ENCODE measurements around the gene ELF4. TPM values are rescaled to one million over a fixed set of nuclear protein-coding genes. Genes with fewer than 3 reads are reported as not detected.

Gene ELF4
- total RNA-seq, 3 donors from 2014 or later (not counting 1 experiment from before 2014, with no cell fraction given) = 83.3 to 105 (median 98.7) TPM

GRCh38 chrX:130086447-130087206, 23.7 kb downstream of the ELF4 start:
- Histone ChIP-seq H3K4me3 (ENCODE audit: low read length) (peak overlapping the region; percentile 46), H3K27ac (ENCODE audit: low read length) (peak overlapping the region; percentile 89), H3K27me3 (ENCODE audit: control insufficient read depth, insufficient read depth, low read length) (no peaks in the 10 kb centered on the region), H3K4me1 (ENCODE audit: control insufficient read depth, insufficient read depth, low read length) (peaks cover 98% of the 10 kb centered on the region), H3K36me3 (ENCODE audit: control insufficient read depth, insufficient read depth, low read length) (no peaks in the 10 kb centered on the region), H3K9me3 (ENCODE audit: control insufficient read depth, insufficient read depth, low read length) (no peaks in the 10 kb centered on the region)
- intact Hi-C loops (cut with micrococcal nuclease) = loop anchor here (5.0 kb wide), 1 partner anchor 304 kb away; no protein-coding TSS in a partner anchor
- Mint-ChIP-seq H3K27me3 (ENCODE audit: low read depth in 2 of 2) (no peaks in the 10 kb centered on the region), H3K9me3 (no peaks in the 10 kb centered on the region), H3K4me3 (peak overlapping the region; percentile 88), H3K4me1 (peaks cover 60 to 71% of the 10 kb centered on the region in 2 donors), H3K27ac (peak overlapping the region; percentile 84 to 88), H3K36me3 (no peaks in the 10 kb centered on the region)
- peak; percentile 56 to 82 for DNase-seq
- ATAC-seq = peak; percentile 46 to 71 (median 67)
- no peak for TF ChIP-seq CTCF (IDR thresholded peaks at IDR 0.05)
- 2% methylated on average over 8 of the region's 13 CpGs for WGBS (ENCODE audit: insufficient coverage)

- Histone ChIP-seq H3K36me3 (ENCODE audit: control insufficient read depth, insufficient read depth, low read length) (peaks cover 5% of the 10 kb centered on the region), H3K9me3 (ENCODE audit: control insufficient read depth, insufficient read depth, low read length) (no peaks in the 10 kb centered on the region), H3K27me3 (ENCODE audit: control insufficient read depth, insufficient read depth, low read length) (no peaks in the 10 kb centered on the region), H3K4me3 (ENCODE audit: low read length) (peak overlapping the region; percentile 46), H3K27ac (ENCODE audit: low read length) (peak overlapping the region; percentile 89), H3K4me1 (ENCODE audit: control insufficient read depth, insufficient read depth, low read length) (peaks cover 99% of the 10 kb centered on the region)
- H3K9me3 Mint-ChIP-seq = no peaks in the 10 kb centered on the region
- peak overlapping the region; percentile 84 to 88 for H3K27ac Mint-ChIP-seq
- WGBS (ENCODE audit: insufficient coverage) = 10% methylated on average over 8 of the region's 11 CpGs
- no peak for TF ChIP-seq CTCF (IDR thresholded peaks at IDR 0.05)
- H3K36me3 Mint-ChIP-seq = no peaks in the 10 kb centered on the region
- no peak for ATAC-seq
- intact Hi-C loops (cut with micrococcal nuclease) = loop anchor here (2.0 to 5.0 kb wide), 2 partner anchors 21 to 303 kb away; no protein-coding TSS in a partner anchor
- H3K4me3 Mint-ChIP-seq = peak overlapping the region; percentile 88
- peak in 1 of 2 donors; percentile 36 for DNase-seq
- peaks cover 66 to 77% of the 10 kb centered on the region in 2 donors for H3K4me1 Mint-ChIP-seq
- no peaks in the 10 kb centered on the region for H3K27me3 Mint-ChIP-seq (ENCODE audit: low read depth in 2 of 2)
These were observed 24.5 kb downstream of the ELF4 start for GRCh38 chrX:130085551-130086446.

DNA sequence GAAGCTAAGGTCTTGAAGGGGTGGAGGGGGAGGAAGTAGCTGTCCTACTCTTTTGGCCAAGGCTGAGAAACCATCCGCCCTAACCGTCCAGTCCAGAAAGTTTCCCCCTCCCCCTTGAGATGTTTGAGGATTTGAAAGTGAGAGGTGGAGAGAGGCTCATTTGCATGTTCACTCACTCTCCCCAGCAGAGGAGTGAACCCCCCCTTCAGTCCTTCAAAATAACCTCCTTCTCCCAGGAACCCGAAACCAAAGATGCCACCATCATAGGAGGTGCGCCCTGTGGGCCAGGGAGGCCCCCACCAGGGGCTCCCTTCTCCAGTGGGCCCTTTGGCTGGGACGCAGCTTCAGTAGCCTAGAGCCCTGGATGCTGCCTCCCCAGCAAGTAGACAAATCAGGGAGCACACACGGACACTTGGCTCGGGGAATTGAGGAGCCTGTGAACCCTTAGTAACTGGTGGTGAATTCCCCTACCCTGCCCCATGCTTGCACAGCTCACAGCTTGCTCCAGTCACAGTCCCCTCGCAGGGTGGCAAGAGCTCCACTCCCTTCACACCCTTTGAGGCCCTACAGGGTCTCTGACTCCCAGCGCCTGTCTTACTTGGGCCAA, 25.6 kb downstream of the ELF4 start:
- Histone ChIP-seq H3K27ac (ENCODE audit: low read length) (peak overlapping the region; percentile 89), H3K36me3 (ENCODE audit: control insufficient read depth, insufficient read depth, low read length) (peaks cover 11% of the 10 kb centered on the region), H3K4me1 (ENCODE audit: control insufficient read depth, insufficient read depth, low read length) (peaks cover 99% of the 10 kb centered on the region), H3K9me3 (ENCODE audit: control insufficient read depth, insufficient read depth, low read length) (no peaks in the 10 kb centered on the region), H3K27me3 (ENCODE audit: control insufficient read depth, insufficient read depth, low read length) (no peaks in the 10 kb centered on the region), H3K4me3 (ENCODE audit: low read length) (peak overlapping the region; percentile 46)
- Mint-ChIP-seq H3K9me3 (no peaks in the 10 kb centered on the region), H3K27ac (peak overlapping the region; percentile 84 to 88), H3K36me3 (no peaks in the 10 kb centered on the region), H3K4me1 (peaks cover 65 to 75% of the 10 kb centered on the region in 2 donors), H3K27me3 (ENCODE audit: low read depth in 2 of 2) (no peaks in the 10 kb centered on the region), H3K4me3 (peak overlapping the region; percentile 88)
- ATAC-seq (peak in 2 of 3 donors; percentile 16 to 22), DNase-seq (peak in 1 of 2 donors; percentile 49)
- TF ChIP-seq CTCF (IDR thresholded peaks at IDR 0.05) = no peak
- WGBS (ENCODE audit: insufficient coverage) = 4% methylated on average over 7 of the region's 9 CpGs
- intact Hi-C loops (cut with micrococcal nuclease) = loop anchor here (2.0 to 5.0 kb wide), 3 partner anchors 22 to 302 kb away; partner anchors contain the start of gene RAB33A

Data from natural killer cell (primary cell).